OCI-LY7 (cell line): Measurements from ENCODE around the gene CLSTN2.

Source experiments
- EZH2phosphoT487 ChIP-seq: fragments of 200-600 bp; sonication (generic); IDR thresholded peaks from 2 replicates; pipeline ENCODE4 v1.6.1; 2018; ENCODE audit warnings: low read depth, borderline replicate concordance, mild to moderate bottlenecking, mixed run types, antibody characterized with exemption, low read length, moderate library complexity, mixed read lengths
- TF ChIP-seq, protein P1 (sequence below): fragments of 200-600 bp; sonication (generic); conservative IDR thresholded peaks from 2 replicates; pipeline ENCODE4 v1.5.1; 2014; ENCODE audit warnings: mild to moderate bottlenecking, antibody characterized with exemption, low read length, moderate library complexity, mixed read lengths

DNA sequence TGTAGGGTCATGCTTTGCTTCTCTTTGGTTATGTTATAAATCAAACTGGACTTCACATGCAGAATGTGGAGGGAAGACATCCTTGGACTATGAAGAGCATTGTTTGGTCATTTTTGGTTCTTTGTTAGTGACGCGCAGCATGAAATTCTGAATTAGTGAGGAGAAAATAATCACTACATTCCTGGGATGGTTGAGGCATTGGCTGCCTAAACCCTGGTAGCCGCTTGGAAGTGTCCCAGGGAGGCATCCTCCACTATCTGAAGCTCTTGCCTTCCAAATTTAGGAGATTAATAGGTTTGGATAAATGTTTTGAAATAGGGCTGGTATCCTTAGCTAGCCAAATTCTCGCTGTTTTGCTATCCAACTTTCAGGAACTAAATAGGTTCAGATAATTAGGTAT, 96.2 kb downstream of the CLSTN2 start:
- TF ChIP-seq, protein P1, sequence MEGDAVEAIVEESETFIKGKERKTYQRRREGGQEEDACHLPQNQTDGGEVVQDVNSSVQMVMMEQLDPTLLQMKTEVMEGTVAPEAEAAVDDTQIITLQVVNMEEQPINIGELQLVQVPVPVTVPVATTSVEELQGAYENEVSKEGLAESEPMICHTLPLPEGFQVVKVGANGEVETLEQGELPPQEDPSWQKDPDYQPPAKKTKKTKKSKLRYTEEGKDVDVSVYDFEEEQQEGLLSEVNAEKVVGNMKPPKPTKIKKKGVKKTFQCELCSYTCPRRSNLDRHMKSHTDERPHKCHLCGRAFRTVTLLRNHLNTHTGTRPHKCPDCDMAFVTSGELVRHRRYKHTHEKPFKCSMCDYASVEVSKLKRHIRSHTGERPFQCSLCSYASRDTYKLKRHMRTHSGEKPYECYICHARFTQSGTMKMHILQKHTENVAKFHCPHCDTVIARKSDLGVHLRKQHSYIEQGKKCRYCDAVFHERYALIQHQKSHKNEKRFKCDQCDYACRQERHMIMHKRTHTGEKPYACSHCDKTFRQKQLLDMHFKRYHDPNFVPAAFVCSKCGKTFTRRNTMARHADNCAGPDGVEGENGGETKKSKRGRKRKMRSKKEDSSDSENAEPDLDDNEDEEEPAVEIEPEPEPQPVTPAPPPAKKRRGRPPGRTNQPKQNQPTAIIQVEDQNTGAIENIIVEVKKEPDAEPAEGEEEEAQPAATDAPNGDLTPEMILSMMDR: no peak
- no peak for TF ChIP-seq EZH2phosphoT487
